HG03378 (cell line): ENCODE results near the gene AKT1S1.
"Not testable (repeated sequence)": the region's sequence is repeated elsewhere in the genome, so short reads cannot be mapped to it uniquely, and the experiment has no call there.

ENCODE experiments used
- ATAC-seq: cut with Tn5 transposase; IDR thresholded peaks from one replicate; pipeline ENCODE4 v1.9.1; 2021; ENCODE audit warnings: mild to moderate bottlenecking, moderate library complexity; ENCODE audit not compliant: unreplicated experiment

AKT1S1 gene

DNA sequence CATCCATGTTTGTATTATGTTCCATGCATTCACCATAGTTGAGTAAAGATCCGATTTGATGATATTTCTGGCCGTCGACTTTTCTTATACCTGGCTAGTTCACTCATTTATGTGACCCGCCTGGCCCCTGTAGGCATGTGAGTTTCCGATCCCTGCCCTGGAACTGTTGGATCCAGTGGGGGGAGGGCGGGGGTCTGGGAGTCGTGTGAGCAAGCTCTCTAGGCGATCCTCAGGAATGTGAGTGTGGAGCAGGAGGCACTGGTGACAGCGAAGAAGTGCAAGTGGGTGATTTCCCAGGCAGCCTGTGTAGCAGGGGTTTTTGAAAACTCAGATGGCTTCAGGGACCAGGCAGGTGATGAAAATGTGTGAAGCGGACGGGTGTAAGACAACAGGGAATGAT is 36.8 kb downstream of the AKT1S1 start:
- no peak for ATAC-seq

- ATAC-seq = no peak
Measured at GRCh38 chr19:49839713-49840112, 37.4 kb downstream of the AKT1S1 start.

GRCh38 chr19:49838885-49839588 is 38.1 kb downstream of the AKT1S1 start:
- ATAC-seq = no peak

GRCh38 chr19:49837425-49837824 is 39.7 kb downstream of the AKT1S1 start:
- ATAC-seq = no peak

DNA sequence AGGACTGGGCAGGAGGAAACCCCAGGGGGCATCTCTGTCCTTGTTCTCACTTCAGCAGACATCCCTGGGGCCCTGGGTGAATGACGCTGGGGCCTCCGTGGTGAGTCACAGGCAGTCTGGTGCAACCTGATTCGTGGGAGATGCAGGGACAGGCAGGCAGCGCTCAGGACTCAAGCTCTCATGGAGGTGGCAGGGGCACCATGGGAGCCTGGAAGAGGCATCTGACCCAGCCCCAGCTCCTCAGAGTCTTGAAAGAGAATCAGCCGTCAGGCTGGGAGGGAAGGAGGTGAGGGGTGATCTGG is 40.2 kb downstream of the AKT1S1 start:
- ATAC-seq = no peak

GRCh38 chr19:49836176-49837008 is 40.8 kb downstream of the AKT1S1 start:
- no peak for ATAC-seq

DNA sequence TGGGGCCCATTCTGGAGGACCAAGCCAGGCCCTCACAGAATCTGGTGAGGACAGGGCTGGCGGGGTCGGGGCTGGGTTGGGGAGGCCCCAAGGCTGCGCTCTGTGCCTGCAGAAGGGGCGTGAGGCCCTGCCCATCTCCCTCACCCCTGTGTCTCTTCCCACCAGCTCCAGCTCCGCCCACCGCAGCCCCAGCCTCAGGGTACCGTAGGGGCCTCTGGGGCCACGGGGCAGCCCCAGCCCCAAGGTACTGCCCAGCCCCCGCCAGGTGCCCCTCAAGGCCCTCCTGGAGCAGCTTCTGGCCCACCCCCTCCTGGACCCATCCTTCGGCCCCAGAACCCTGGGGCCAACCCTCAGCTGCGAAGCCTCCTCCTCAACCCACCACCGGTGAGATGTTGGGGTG is 41.6 kb downstream of the AKT1S1 start:
- no peak for ATAC-seq

- ATAC-seq = no peak
Measured at GRCh38 chr19:49833599-49833998, 43.6 kb downstream of the AKT1S1 start.

DNA sequence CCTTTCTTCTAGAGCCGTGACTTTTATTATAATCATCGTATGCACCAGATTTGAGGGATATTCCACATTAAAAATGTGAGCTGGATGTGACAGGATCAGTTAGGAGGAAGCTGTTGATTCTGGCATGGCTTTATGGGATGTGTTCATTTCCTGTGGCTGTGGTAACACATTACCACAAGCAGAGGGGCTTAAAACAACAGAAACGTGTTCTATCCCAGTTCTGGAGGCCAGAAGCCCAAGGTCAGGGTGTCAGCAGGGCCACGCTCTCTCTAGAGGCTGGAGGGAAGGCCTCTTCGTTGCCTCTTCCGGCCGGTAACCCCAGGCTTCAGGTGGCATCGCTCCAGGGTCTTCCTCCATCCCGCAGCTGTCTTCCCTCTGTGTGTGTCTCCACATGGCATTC is 44.6 kb downstream of the AKT1S1 start:
- no peak for ATAC-seq

GRCh38 chr19:49831592-49831991 is 45.6 kb downstream of the AKT1S1 start:
- ATAC-seq = no peak

GRCh38 chr19:49830766-49831165 is 46.4 kb downstream of the AKT1S1 start:
- ATAC-seq = no peak

DNA sequence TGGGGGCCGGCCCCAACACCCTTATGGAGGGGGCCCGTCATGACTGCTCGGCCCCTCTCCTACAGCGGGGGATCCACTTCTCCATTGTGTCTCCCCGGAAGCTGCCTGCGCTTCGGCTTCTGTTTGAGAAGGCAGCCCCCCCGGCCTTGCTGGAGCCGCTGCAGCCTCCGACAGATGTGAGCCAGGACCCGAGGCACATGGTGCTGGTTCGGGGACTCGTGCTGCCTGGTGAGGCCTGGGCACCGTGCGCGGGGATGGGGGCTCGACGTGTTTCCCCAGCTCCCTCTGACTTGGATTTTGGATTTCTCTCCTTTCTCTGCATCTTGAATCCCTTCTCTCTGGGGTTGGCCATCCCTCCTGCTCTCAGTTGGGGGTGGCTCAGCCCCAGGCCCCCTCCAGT is 47.4 kb downstream of the AKT1S1 start:
- no peak for ATAC-seq

- ATAC-seq = no peak
Measured at GRCh38 chr19:49829200-49829599, 48.0 kb downstream of the AKT1S1 start.

- no peak for ATAC-seq
Measured at GRCh38 chr19:49827034-49827433, 50.1 kb downstream of the AKT1S1 start.

- ATAC-seq = no peak
Measured at GRCh38 chr19:49824662-49825061, 52.5 kb downstream of the AKT1S1 start.

GRCh38 chr19:49823472-49823871 is 53.7 kb downstream of the AKT1S1 start:
- no peak for ATAC-seq

- no peak for ATAC-seq
Measured at GRCh38 chr19:49820125-49820524, 57.0 kb downstream of the AKT1S1 start.

DNA sequence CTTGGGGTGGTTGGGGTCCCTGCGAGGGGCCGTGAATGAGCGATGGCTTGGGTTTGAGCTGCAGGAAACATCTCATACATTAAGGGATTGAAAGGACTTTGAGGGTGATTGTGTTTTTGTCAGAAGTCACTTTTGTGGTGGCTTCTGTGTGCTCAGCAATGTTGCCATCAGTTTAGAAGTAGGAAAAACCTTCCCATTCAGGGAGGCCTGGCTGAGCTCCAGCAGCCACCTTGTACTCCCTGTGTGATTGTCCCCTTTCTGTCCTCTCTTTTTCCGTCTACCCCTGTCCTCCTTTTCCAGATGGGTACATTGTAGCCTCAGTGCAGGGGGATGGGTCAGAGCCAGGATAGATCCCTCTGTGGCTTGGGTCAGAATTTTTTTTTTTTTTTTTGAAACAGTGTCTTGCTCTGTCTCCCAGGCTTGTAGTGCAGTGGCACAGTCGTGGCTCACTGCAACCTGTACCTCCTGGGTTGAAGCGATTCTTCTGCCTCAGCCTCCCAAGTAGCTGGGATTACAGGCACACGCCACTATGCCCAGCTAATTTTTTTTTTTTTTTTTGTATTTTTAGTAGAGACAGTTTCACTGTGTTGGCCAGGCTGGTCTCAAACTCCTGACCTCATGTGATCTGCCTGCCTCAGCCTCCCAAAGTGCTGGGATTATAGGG is 57.6 kb downstream of the AKT1S1 start:
- not testable (repeated sequence) for ATAC-seq
